ENCODE measurements around the gene KCNIP1.

GRCh38 chr5:170627271-170627670, 123.5 kb downstream of the KCNIP1 start:
- TF ChIP-seq EZH2 (IDR thresholded peaks at IDR 0.05) = no peak
- no peak for TF ChIP-seq POLR2AphosphoS5 (IDR thresholded peaks at IDR 0.05; ENCODE audit: borderline replicate concordance, low read depth, low read length)
